Testis (tissue), 3 donors: Measurements from ENCODE around the gene TIMM17A. TPM values are rescaled to one million over a fixed set of nuclear protein-coding genes. Genes with fewer than 3 reads are reported as not detected.

Experiments
- DNase-seq: peaks from one replicate; pipeline ENCODE4 v3.0.0-alpha.2; 2019
- H3K27ac ChIP-seq, 2 donors: fragments of 200-600 bp; sonication (generic); one replicate each; pipeline ENCODE4 v1.5.1; 2019
- H3K27me3 ChIP-seq: fragments of 200-600 bp; sonication (generic); one replicate; pipeline ENCODE4 v1.5.1; 2019
- H3K36me3 ChIP-seq: fragments of 200-600 bp; sonication (generic); one replicate; pipeline ENCODE4 v1.5.1; 2017; ENCODE audit warnings: low read depth; ENCODE audit errors: missing control alignments
- H3K4me1 ChIP-seq: fragments of 200-600 bp; sonication (generic); one replicate; pipeline ENCODE4 v1.5.1; 2019
- H3K4me3 ChIP-seq, 2 donors: fragments of 200-600 bp; sonication (generic); one replicate each; pipeline ENCODE4 v1.5.1; 2017 to 2019
- H3K9me3 ChIP-seq: fragments of 200-600 bp; sonication (generic); one replicate; pipeline ENCODE4 v1.5.1; 2017
- POLR2A ChIP-seq: fragments of 450-650 bp; IDR thresholded peaks from one replicate; pipeline ENCODE4 v1.6.1; 2017; ENCODE audit warnings: antibody characterized with exemption, mild to moderate bottlenecking, moderate library complexity
- WGBS, 2 donors: methylation state at CpG; one replicate each; pipeline ENCODE4 v1.1.5; 2018; 5-methylcytosine and 5-hydroxymethylcytosine counted together
- intact Hi-C: fragments of 100-400 bp; cut with DNase I; formaldehyde crosslinking; loops from one replicate; pipeline ENCODE4 v1.15.1; 2023; ENCODE audit warnings: low total_unique reads
- polyA plus RNA-seq: library from polyadenylated mRNA; stranded (reverse); fragments of 350-450 nt; fragmentation: Illumina TruSeq; extraction: RNeasy Lipid Tissue Mini Kit (QIAGEN cat#74804); gene quantifications from one replicate; pipeline ENCODE4 v1.2.3, GENCODE V29; 2014; ENCODE audit warnings: low read depth, low replicate concordance; ENCODE audit not compliant: insufficient read depth
- total RNA-seq, 2 donors: library from RNA; depleted of rRNA; stranded (reverse); fragments of >200 nt; gene quantifications; one replicate each; pipeline ENCODE4 v1.2.3, GENCODE V29; 2016
- TF ChIP-seq, protein P1 (sequence below), 3 experiments: fragments of 450-650 bp in 2 of 3; fragments of 200-600 bp in 1 of 3; sonication (generic) in 1 of 3; IDR thresholded peaks; one replicate each; pipeline ENCODE4 v1.5.1; 2016 to 2019; ENCODE audit warnings: antibody characterized with exemption in 3 of 3, mild to moderate bottlenecking in 2 of 3, moderate library complexity in 1 of 3

Gene TIMM17A
- total and polyA plus RNA-seq, 3 donors from 2014 or later: 22.7 to 42.5 (median 24.7) TPM

DNA sequence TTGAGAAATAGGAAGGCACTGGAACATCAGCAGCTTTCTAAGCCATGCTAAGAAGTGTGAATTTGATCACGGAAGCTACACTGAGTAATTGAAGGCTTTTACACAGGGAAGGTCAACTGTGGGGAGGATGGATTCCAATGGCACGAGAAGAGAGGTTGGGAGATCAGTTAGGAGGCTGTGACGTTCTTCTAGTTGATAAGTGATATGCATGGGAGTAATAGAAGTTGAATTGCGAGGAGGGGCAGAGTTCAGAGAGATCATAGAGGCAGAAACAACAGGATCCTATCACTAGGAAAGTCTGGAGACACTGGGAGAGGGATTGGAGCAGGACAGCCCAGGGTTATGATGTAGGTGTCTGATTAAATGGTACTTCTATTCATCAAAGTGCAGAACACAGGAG is 25.2 kb upstream of the TIMM17A start:
- WGBS, 2 donors: 56 to 66% methylated on average over 4 of the region's 4 CpGs
- DNase-seq: no peak
- Histone ChIP-seq H3K36me3 (no peaks in the 10 kb centered on the region), H3K4me1 (peaks cover 21% of the 10 kb centered on the region), H3K27ac (no peak overlapping the region), H3K27me3 (no peaks in the 10 kb centered on the region), H3K9me3 (no peaks in the 10 kb centered on the region), H3K4me3 (no peak overlapping the region)
- no peak for TF ChIP-seq POLR2A
- TF ChIP-seq, protein P1, sequence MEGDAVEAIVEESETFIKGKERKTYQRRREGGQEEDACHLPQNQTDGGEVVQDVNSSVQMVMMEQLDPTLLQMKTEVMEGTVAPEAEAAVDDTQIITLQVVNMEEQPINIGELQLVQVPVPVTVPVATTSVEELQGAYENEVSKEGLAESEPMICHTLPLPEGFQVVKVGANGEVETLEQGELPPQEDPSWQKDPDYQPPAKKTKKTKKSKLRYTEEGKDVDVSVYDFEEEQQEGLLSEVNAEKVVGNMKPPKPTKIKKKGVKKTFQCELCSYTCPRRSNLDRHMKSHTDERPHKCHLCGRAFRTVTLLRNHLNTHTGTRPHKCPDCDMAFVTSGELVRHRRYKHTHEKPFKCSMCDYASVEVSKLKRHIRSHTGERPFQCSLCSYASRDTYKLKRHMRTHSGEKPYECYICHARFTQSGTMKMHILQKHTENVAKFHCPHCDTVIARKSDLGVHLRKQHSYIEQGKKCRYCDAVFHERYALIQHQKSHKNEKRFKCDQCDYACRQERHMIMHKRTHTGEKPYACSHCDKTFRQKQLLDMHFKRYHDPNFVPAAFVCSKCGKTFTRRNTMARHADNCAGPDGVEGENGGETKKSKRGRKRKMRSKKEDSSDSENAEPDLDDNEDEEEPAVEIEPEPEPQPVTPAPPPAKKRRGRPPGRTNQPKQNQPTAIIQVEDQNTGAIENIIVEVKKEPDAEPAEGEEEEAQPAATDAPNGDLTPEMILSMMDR (IDR thresholded peaks at IDR 0.05): no peak
- intact Hi-C loops: no loop called here

DNA sequence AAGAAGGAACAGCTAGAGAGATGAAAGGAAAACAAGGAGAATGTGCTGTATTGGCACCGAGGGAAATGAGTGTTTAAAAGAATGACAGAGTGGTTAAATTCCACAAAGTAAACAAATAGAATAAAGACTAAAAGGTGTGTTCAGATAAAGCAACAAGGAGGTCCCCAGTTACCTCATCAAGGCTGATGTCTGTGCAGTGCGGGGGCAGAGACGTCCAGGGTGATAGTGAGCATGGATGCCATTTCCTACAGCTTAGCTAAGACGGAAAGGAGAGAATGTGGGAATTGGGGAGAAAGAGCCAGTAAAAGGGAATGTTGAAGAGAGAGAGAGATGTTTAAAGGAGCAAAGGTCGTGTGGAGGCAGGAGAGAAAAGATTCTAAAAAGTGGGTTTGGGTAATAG is 24.5 kb upstream of the TIMM17A start:
- H3K27ac ChIP-seq: no peak overlapping the region
- 73 to 85% methylated on average over 5 of the region's 5 CpGs for WGBS, 2 donors

DNA sequence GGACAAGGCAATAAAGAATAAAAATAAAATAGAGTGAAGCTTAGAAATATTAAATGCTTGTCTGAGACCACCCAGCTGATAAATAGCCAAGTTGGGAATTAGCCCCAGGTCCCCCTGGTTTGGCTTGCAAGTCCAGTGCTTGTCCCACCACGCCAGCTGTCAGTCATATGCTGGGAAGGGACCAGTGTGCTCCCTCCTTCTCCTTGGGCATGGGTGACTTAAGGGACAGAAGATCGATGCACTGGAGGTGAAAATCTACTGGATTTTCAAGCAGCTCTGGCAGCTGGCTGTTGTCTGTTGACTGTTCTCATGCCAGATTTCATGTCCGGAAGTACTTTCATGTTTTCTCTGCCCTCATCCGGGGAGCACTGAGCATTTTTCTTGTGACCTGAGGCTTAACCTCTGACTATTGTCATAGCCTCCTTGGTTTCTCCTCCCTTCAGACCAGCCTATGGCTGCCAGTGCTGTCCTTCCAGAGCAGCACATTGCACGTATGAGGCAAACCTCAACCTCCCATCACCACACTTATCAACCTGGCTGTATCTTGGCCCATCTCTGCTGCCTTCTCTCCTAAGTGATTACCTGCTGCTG is 21.4 kb upstream of the TIMM17A start:
- 37 to 54% methylated on average over 5 of the region's 5 CpGs for WGBS, 2 donors
- DNase-seq: no peak
- Histone ChIP-seq H3K4me3 (no peak overlapping the region), H3K4me1 (peaks cover 13% of the 10 kb centered on the region), H3K9me3 (no peaks in the 10 kb centered on the region), H3K27me3 (no peaks in the 10 kb centered on the region), H3K27ac (no peak overlapping the region), H3K36me3 (no peaks in the 10 kb centered on the region)
- intact Hi-C loops: no loop called here
- no peak for TF ChIP-seq POLR2A
- TF ChIP-seq, protein P1 (IDR thresholded peaks at IDR 0.05): no peak

More for the DNA sequence above, 24.5 kb upstream of the TIMM17A start:
- intact Hi-C loops: no loop called here
- Histone ChIP-seq H3K36me3 (no peaks in the 10 kb centered on the region), H3K9me3 (no peaks in the 10 kb centered on the region), H3K4me1 (peaks cover 16% of the 10 kb centered on the region), H3K4me3 (no peak overlapping the region), H3K27me3 (no peaks in the 10 kb centered on the region)
- no peak for DNase-seq
- TF ChIP-seq, protein P1 (IDR thresholded peaks at IDR 0.05): no peak
- TF ChIP-seq POLR2A: no peak

DNA sequence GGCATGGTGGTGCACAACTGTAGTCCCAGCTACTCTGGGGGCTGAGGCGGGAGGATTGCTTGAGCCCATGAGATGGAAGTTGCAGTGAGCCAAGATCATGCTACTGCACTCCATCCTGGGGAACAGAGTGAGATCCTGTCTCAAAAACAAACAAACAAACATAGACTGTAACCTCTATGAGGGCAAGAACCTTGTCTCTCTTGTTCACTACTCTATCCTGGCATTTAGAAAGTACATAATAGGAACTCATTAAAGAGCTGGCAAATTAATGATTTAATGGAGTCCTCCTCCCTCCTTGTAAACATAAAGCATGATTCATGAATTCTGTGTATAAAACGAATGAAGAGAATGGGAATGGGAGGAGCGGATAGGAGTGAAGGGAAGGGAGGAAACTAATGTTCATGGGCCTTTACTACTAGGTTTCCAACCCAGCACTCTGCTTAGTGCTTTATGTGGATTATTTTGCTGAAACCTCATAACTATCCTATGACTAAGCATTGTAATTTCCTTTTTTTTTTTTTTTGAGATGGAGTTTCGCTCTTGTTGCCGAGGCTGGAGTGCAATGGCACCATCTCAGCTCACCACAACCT is 17.6 kb upstream of the TIMM17A start:
- intact Hi-C loops: no loop called here
- 66 to 75% methylated on average over 5 of the region's 5 CpGs for WGBS, 2 donors
- TF ChIP-seq, protein P1 (IDR thresholded peaks at IDR 0.05): no peak
- no peak for TF ChIP-seq POLR2A
- no peak for DNase-seq
- Histone ChIP-seq H3K27me3 (no peaks in the 10 kb centered on the region), H3K27ac (peak overlapping the region; percentile 67 to 90), H3K9me3 (no peaks in the 10 kb centered on the region), H3K4me1 (peaks cover 20% of the 10 kb centered on the region), H3K36me3 (no peaks in the 10 kb centered on the region), H3K4me3 (no peak overlapping the region)
